Stimulated activated CD4-positive, alpha-beta T cell treated with anti-CD3 and anti-CD28 coated beads, Interleukin-15, amount 100 ng/mL, for 1 hour (primary cell): ENCODE measurements around the gene GOLGA8R.
"Not testable (repeated sequence)": the region's sequence is repeated elsewhere in the genome, so short reads cannot be mapped to it uniquely, and the experiment has no call there.

Experiments used
- DNase-seq, 2 donors: peaks; one replicate each; pipeline ENCODE4 v3.0.0-alpha.2; 2020; ENCODE audit warnings: low read depth in 1 of 2, low spot score in 1 of 2

Gene GOLGA8R

GRCh38 chr15:30355043-30355442 lies 59.0 kb downstream of the GOLGA8R start:
- DNase-seq, result not testable (repeated sequence)
